ENCODE measurements around the gene KIFC3. TPM values are rescaled to one million over a fixed set of nuclear protein-coding genes. Genes with fewer than 3 reads are reported as not detected.
A peak's percentile ranks its signal among the peaks of the same experiment; 100 is the strongest.

Gene KIFC3
- total RNA-seq, 1 donor from 2014 or later: 36.8 TPM

GRCh38 chr16:57735755-57736418 is 66.4 kb downstream of the KIFC3 start, which contains the start of gene KATNB1:
Gene KATNB1 (plus strand): TSS chr16:57735770. CDS start chr16:57737244, 1,474 bp downstream.
- DNase-seq (ENCODE audit: extremely low spot score in 2 of 2): no peak

DNA sequence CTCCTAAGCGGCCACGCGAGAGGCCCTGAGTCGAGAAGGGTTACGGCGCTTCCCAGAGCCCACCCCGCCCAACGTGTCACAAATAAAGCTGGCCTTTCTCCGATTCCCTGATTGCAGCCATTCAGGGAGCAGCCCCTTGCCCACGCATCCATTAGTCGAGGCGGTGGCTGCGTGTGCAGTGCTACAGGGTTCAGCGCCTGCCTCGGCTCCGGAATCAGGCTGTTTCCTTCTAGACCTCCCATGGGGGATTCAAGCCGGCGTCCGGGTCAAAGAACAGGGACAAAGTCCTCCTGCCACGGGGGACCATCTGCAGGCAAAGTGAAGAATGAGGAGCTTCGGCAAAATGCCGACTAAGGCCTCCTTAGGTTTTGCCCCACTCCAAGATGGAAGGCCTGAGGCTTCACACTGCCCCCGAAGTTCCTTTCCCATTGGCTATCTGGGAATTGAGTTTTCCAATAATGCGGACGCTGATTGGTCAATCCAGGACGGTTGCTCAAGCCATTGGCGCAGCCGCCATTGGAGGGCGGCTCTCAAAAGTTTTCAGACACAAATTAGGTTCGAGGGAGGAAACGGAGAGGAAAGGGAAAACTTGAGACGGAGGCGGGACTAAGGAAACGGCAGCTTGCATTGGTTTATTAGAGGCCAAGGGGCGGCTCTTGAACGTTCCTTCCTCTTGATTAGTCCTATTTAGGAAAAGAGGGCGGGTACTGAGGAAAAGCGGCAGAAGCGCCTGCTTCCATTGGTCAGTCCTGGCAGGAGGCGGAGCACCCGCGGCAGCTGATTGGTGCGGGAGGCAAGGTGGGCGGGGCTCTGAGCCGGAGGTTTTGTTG is 67.2 kb downstream of the KIFC3 start:
- Histone ChIP-seq H3K4me3 (peak overlapping the region; percentile 91 to 93), H3K27ac (peak overlapping the region; percentile 77), H3K36me3 (peaks cover 0 to 4% of the 10 kb centered on the region in 2 donors), H3K9me3 (no peaks in the 10 kb centered on the region), H3K27me3 (no peaks in the 10 kb centered on the region), H3K4me1 (peaks cover 42% of the 10 kb centered on the region)
- TF ChIP-seq POLR2AphosphoS5 (IDR thresholded peaks at IDR 0.05; ENCODE audit: insufficient read depth in 1 of 2, low read depth in 1 of 2): peak; percentile 78 to 96
- TF ChIP-seq POLR2A (IDR thresholded peaks at IDR 0.05): peak in 1 of 2 donors; percentile 45
- no peak for TF ChIP-seq CTCF (IDR thresholded peaks at IDR 0.05)
- DNase-seq (ENCODE audit: extremely low spot score in 2 of 2): peak in 1 of 2 donors; percentile 100
- intact Hi-C loops (cut with DNase I): loop anchor here (10.0 kb wide), 1 partner anchor 390 kb away; the partner anchor contains the start of gene CFAP20

More at GRCh38 chr16:57735755-57736418, 66.4 kb downstream of the KIFC3 start, which contains the start of gene KATNB1:
- Histone ChIP-seq H3K4me3 (peak within 1 kb of the TSS; percentile 91 to 93), H3K27ac (peak within 1 kb of the TSS; percentile 77), H3K36me3 (peaks cover 0 to 4% of the 10 kb centered on the region in 2 donors), H3K4me1 (peaks cover 45% of the 10 kb centered on the region), H3K27me3 (no peaks in the 10 kb centered on the region), H3K9me3 (no peaks in the 10 kb centered on the region)
- intact Hi-C loops (cut with DNase I): loop anchor here (10.0 kb wide), 1 partner anchor 389 kb away; the partner anchor contains the start of gene CFAP20
- TF ChIP-seq POLR2AphosphoS5 (IDR thresholded peaks at IDR 0.05; ENCODE audit: insufficient read depth in 1 of 2, low read depth in 1 of 2) (no peak), CTCF (IDR thresholded peaks at IDR 0.05) (no peak), POLR2A (IDR thresholded peaks at IDR 0.05) (no peak)

DNA sequence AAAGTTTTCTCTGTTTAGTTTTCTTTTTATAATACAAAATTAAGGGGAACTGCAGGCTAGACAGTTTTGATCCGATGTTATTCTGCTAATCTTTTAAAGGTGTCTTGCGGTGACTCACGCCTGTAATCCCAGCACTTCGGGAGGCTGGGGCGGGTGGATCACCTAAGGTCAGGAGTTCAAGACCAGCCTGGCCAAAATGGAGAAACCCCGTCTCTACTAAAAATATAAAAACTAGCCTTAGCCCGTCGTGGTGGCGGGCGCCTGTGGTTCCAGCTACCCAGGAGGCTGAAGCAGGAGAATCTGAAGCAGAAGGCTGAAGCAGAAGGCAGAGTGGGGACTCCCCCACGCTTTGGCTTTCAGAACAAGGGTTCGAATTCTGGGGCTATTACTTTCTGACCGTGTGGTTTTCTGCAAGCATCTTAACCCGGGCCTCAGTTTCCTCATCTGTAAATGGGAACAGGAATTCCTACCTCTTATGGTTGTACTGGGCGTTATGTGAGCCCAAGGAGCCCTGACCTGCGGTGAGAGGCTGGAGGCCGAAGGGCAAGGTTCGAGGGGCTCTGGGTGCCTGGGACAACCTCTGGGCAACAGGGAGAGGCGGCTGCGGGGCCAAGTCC is 67.9 kb downstream of the KIFC3 start:
- no peaks in the 10 kb centered on the region for H3K27me3 ChIP-seq
- H3K27ac ChIP-seq: peak overlapping the region; percentile 77
- peak overlapping the region; percentile 91 to 93 for H3K4me3 ChIP-seq
- H3K9me3 ChIP-seq: no peaks in the 10 kb centered on the region
- no peak for DNase-seq (ENCODE audit: extremely low spot score in 2 of 2)
- no peak for TF ChIP-seq POLR2AphosphoS5 (IDR thresholded peaks at IDR 0.05; ENCODE audit: insufficient read depth in 1 of 2, low read depth in 1 of 2)
- TF ChIP-seq CTCF (IDR thresholded peaks at IDR 0.05): no peak
- no peak for TF ChIP-seq POLR2A (IDR thresholded peaks at IDR 0.05)
- intact Hi-C loops (cut with DNase I): loop anchor here (10.0 kb wide), 1 partner anchor 390 kb away; the partner anchor contains the start of gene CFAP20
- peaks cover 0 to 4% of the 10 kb centered on the region in 2 donors for H3K36me3 ChIP-seq
- peaks cover 35% of the 10 kb centered on the region for H3K4me1 ChIP-seq

- TF ChIP-seq CTCF (IDR thresholded peaks at IDR 0.05): no peak
- TF ChIP-seq POLR2AphosphoS5 (IDR thresholded peaks at IDR 0.05; ENCODE audit: insufficient read depth in 1 of 2, low read depth in 1 of 2): no peak
- Histone ChIP-seq H3K4me1 (peaks cover 28% of the 10 kb centered on the region), H3K4me3 (no peak overlapping the region), H3K9me3 (no peaks in the 10 kb centered on the region), H3K27me3 (no peaks in the 10 kb centered on the region), H3K27ac (no peak overlapping the region), H3K36me3 (no peaks in the 10 kb centered on the region)
- no peak for DNase-seq (ENCODE audit: extremely low spot score in 2 of 2)
- intact Hi-C loops (cut with DNase I): loop anchor here (10.0 kb wide), 1 partner anchor 392 kb away; the partner anchor contains the start of gene CFAP20
Measured at GRCh38 chr16:57732714-57733113, 69.6 kb downstream of the KIFC3 start.

Measured in vagina (tissue), 2 donors.